Activated CD4-positive, alpha-beta T cell treated with anti-CD3 and anti-CD28 coated beads for 36 hours (primary cell): ENCODE data around the gene HAPLN2. TPM values are rescaled to one million over a fixed set of nuclear protein-coding genes. Genes with fewer than 3 reads are reported as not detected.

Experiments
- ATAC-seq: fragments of 200-7000 bp; cut with Tn5 transposase; one replicate; pipeline ENCODE4 v1.10.0; 2021; ENCODE audit warnings: mild to moderate bottlenecking, moderate library complexity
- CTCF ChIA-PET: fragments of 350-600 bp; sonication (Branson Sonifier 250); formaldehyde crosslinking; loops from one replicate; lab custom pipeline; 2021; ENCODE audit warnings: antibody characterized with exemption; lab: Charles Lee
- POLR2A ChIA-PET: fragments of 350-600 bp; sonication (Branson Sonifier 250); formaldehyde crosslinking; loops from one replicate; lab custom pipeline; 2021; ENCODE audit warnings: antibody characterized with exemption, inconsistent platforms; lab: Charles Lee
- DNase-seq: peaks from one replicate; pipeline ENCODE4 v3.0.0-alpha.2; 2020
- H3K27ac Mint-ChIP-seq: one replicate; pipeline ENCODE4 v1.8.0; 2021; ENCODE audit warnings: mixed read lengths
- H3K27me3 Mint-ChIP-seq: one replicate; pipeline ENCODE4 v1.8.0; 2021; ENCODE audit warnings: mixed read lengths
- H3K36me3 Mint-ChIP-seq: one replicate; pipeline ENCODE4 v1.8.0; 2021; ENCODE audit warnings: low read depth, mixed read lengths
- H3K4me1 Mint-ChIP-seq: one replicate; pipeline ENCODE4 v1.8.0; 2021; ENCODE audit warnings: mixed read lengths
- H3K4me3 Mint-ChIP-seq: one replicate; pipeline ENCODE4 v1.8.0; 2021; ENCODE audit warnings: mild to moderate bottlenecking, moderate library complexity, mixed read lengths
- H3K9me3 Mint-ChIP-seq: one replicate; pipeline ENCODE4 v1.8.0; 2021; ENCODE audit warnings: low read depth, mixed read lengths
- intact Hi-C, 2 experiments: fragments of 100-400 bp; cut with DNase I in 1 of 2; cut with micrococcal nuclease in 1 of 2; formaldehyde crosslinking; loops; one replicate each; pipeline versions ENCODE4 v1.14.2 to v1.15.1; 2022 to 2024; cut with DNase I, micrococcal nuclease
- total RNA-seq, 2 experiments: library from RNA; stranded (reverse); gene quantifications; one replicate each; pipeline ENCODE4 v1.2.3, GENCODE V29; 2021

The HAPLN2 gene
- total RNA-seq, 2 experiments from 2014 or later = 0.34 TPM; not detected in 1

DNA sequence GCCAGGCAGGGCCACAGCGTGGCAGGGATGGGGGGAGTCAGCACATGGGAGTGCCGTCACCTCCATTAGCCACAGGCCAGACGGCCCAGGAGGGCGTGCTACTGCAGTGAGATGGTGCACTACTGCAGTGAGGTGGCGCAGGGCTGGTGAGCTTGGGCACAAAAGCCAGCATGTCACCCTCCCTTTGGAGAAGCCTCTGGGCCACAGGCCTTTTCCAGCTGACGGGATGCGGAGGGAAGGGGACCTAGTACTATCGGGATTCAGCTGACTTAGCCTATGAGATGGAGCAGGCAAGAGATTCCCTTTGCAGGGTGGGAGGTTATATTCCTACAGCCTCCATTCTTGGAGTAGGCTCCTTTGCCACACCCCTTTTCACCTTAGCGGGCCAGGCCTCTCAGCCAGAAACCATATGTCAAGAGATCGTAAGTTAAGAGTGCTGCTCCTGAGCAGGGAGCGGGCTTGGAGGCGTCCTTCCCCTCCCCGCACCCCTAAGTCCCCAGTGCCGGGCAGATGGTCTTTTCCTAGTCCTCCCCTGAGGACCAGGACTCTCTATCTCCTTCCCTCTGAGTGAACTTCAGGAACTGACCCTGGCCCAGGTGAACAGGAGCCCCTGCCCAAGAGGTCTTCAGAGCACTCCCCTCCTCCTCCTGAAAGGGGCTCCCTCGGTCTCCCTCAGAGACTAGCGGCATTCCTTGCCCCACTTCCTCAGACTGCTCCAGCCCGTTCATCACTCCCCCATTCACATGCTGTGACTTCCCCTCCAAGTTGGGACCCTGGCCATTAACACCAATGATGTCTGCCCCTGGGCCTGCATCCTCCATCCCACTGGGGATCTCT, 49.8 kb downstream of the HAPLN2 start:
- ChIA-PET POLR2A (no interaction called here), CTCF (no interaction called here)
- Mint-ChIP-seq H3K9me3 (no peaks in the 10 kb centered on the region), H3K27ac (no peak overlapping the region), H3K27me3 (peaks cover 9% of the 10 kb centered on the region), H3K4me1 (no peaks in the 10 kb centered on the region), H3K36me3 (no peaks in the 10 kb centered on the region), H3K4me3 (no peak overlapping the region)
- ATAC-seq = no peak
- DNase-seq = no peak
- intact Hi-C loops = no loop called here

DNA sequence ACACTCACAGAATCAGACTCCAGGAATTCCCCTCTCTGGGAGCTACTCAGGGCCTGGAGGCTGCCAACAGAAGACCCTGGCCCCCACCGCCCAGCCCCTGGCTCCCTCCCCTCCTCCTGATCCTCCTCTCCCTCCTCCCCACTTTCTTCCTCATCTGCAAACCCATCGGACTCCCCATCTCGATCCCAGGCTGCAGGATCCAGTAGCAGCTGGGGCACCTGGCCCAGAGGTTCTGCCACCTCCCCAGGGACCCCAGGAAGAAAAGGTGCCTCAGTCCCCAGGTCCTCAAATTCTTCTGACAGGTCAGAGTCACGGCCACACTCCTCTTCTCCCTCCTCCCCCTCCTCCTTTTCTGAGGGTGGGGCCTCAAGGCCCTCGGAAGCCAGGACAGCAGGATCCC, 50.6 kb downstream of the HAPLN2 start:
- no peaks in the 10 kb centered on the region for H3K36me3 Mint-ChIP-seq
- CTCF ChIA-PET = no interaction called here
- no peak for DNase-seq
- H3K27ac Mint-ChIP-seq = no peak overlapping the region
- intact Hi-C loops = no loop called here
- H3K4me1 Mint-ChIP-seq = no peaks in the 10 kb centered on the region
- no peak overlapping the region for H3K4me3 Mint-ChIP-seq
- POLR2A ChIA-PET = no interaction called here
- no peaks in the 10 kb centered on the region for H3K9me3 Mint-ChIP-seq
- no peak for ATAC-seq
- peaks cover 13% of the 10 kb centered on the region for H3K27me3 Mint-ChIP-seq

DNA sequence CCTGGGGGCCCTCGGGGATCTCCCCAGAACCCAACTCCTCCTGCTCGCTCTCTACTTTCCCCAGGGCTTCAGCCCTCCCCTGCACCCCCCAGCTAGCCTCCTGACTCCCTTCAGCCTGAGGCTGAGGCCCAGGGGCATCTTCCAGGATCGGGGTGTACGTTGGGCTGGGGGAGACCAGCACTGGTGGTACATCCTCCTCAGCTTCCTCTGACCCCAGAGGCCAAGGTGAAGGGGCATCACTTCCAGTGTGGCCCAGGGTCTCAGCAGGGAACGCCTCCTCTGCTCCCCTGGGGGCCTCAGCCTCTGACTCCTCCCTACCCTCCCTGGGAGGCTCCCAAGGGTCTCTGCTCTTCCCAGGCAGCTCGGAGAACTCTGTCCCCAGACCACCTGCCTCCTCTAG, 51.1 kb downstream of the HAPLN2 start:
- Mint-ChIP-seq H3K27me3 (peaks cover 18% of the 10 kb centered on the region), H3K36me3 (no peaks in the 10 kb centered on the region), H3K27ac (no peak overlapping the region), H3K9me3 (no peaks in the 10 kb centered on the region), H3K4me1 (no peaks in the 10 kb centered on the region), H3K4me3 (no peak overlapping the region)
- DNase-seq = no peak
- intact Hi-C loops = no loop called here
- ChIA-PET CTCF (interaction anchor here (1.2 kb wide), 1 partner anchor 47 kb away, joined by 7 read pairs; no protein-coding TSS in a partner anchor), POLR2A (no interaction called here)
- ATAC-seq = no peak

DNA sequence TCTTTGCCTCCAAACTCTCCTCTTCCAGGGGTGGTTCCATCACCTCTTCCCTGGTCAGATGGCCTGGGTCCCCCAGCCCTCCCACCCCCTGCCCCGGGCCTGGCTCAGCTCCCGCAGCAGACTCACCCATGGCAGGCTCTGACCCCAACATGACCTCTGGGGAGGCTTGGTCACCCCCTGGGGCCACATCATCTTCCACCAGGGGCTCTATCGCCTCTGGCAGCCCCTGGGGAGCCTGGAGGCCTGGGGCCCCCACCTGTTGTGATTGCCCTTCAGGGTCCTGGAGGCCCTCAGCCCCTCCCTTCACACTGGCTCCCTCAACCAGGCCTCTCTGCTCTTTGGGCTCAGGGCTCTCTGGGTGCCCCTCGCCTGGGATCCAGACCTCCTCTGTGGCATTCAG, 51.6 kb downstream of the HAPLN2 start:
- Mint-ChIP-seq H3K4me3 (no peak overlapping the region), H3K36me3 (no peaks in the 10 kb centered on the region), H3K9me3 (no peaks in the 10 kb centered on the region), H3K27me3 (peaks cover 19% of the 10 kb centered on the region), H3K27ac (no peak overlapping the region), H3K4me1 (no peaks in the 10 kb centered on the region)
- no peak for DNase-seq
- ChIA-PET POLR2A (no interaction called here), CTCF (interaction anchor here (1.1 to 1.8 kb wide), 3 partner anchors 10 to 55 kb away, joined by 4 to 7 read pairs (median 7); no protein-coding TSS in a partner anchor)
- intact Hi-C loops = no loop called here
- no peak for ATAC-seq

DNA sequence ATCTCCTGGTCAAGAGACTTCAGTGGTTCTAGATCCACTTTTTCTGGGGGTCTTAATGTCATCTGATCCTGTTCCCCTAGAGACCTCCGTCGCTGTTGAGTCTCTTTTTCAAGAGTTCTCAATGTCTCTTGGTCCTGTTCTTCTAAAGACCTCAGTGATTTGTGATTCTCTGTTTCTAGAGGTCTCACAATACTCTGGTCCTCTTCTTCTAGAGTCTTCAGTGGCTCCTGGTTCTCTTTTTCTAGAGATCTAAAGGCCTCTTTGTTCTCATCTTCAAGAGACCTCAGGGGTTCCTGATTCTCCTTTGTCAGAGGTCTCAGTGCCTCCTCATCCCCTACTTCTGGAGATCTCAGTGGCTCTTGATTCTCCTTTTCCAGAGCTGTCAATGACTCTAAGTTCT, 52.6 kb downstream of the HAPLN2 start:
- ChIA-PET CTCF (interaction anchor here (0.6 to 1.8 kb wide), 4 partner anchors 11 to 565 kb away, joined by 3 to 7 read pairs (median 4); no protein-coding TSS in a partner anchor), POLR2A (no interaction called here)
- Mint-ChIP-seq H3K27me3 (peaks cover 19% of the 10 kb centered on the region), H3K36me3 (no peaks in the 10 kb centered on the region), H3K4me1 (no peaks in the 10 kb centered on the region), H3K27ac (no peak overlapping the region), H3K9me3 (no peaks in the 10 kb centered on the region), H3K4me3 (no peak overlapping the region)
- ATAC-seq (no peak), DNase-seq (no peak)
- intact Hi-C loops = no loop called here

DNA sequence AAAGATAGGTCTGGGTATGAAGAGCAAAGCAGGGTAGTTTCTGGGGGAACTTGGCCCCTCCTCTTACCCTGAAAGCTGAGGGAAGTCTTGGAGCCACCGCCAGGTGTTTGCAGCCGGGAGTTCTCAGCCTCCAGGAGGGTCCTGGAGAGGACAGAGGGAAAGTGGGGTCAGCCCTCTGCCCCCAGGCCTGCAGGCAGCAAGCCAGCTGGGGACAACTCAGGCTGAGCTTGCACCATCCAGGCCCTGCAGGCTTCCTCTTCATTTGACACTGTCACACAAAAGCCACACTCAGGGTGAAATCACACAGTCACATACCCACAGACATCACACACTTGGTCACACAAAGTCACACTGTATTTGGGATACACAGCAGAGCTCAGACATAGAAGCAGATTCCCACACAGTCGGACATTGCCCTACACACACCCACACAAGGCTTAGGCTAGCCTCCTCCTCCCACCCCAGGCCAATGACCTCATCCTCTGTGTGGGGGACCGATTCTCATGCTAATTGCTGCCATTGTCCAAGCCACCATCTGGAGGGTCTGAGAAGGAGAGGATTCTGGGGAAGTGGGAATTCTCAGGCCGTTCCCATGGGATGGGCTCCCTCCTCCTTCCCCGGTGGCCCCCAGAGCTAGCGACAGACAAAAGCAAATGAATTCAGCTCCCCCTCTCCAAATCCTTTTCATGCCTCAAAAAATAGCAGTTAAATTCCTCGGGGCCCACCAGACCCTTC, 54.3 kb downstream of the HAPLN2 start:
- ChIA-PET CTCF (interaction anchor here (0.7 to 1.4 kb wide), 3 partner anchors 11 to 16 kb away, joined by 3 to 4 read pairs (median 3); no protein-coding TSS in a partner anchor), POLR2A (no interaction called here)
- ATAC-seq (no peak), DNase-seq (no peak)
- Mint-ChIP-seq H3K9me3 (no peaks in the 10 kb centered on the region), H3K4me3 (no peak overlapping the region), H3K27me3 (peaks cover 33% of the 10 kb centered on the region), H3K36me3 (no peaks in the 10 kb centered on the region), H3K4me1 (peaks cover 11% of the 10 kb centered on the region), H3K27ac (no peak overlapping the region)
- intact Hi-C loops = no loop called here

Other genes with a start within 250 kb of the HAPLN2 start
- 10 to 100 TPM; 32.1 to 33.6 TPM for gene MEF2D, start 118.6 kb upstream of the HAPLN2 start, total RNA-seq
- gene IQGAP3, start 46.9 kb upstream of the HAPLN2 start, total RNA-seq = 10 to 100 TPM; 14.9 to 16.0 TPM
- gene TTC24, start 39.7 kb upstream of the HAPLN2 start, total RNA-seq = 1 to 10 TPM; 7.3 to 9.1 TPM
- 10 to 100 TPM; 79.9 to 82.0 TPM for gene NAXE, start 27.6 kb upstream of the HAPLN2 start, total RNA-seq
- 10 to 100 TPM; 38.5 to 48.7 TPM for gene GPATCH4, start 17.9 kb upstream of the HAPLN2 start, total RNA-seq
- gene BCAN, start 22.7 kb downstream of the HAPLN2 start, total RNA-seq = not detected
- under 1 TPM in 1 of 2 experiments, not detected in 1; 0.02 TPM for gene NES, start 58.0 kb downstream of the HAPLN2 start, total RNA-seq
- gene CRABP2, start 86.2 kb downstream of the HAPLN2 start, total RNA-seq = under 1 TPM; 0.88 to 0.98 TPM
- gene METTL25B, start 109.1 kb downstream of the HAPLN2 start, total RNA-seq = 10 to 100 TPM; 31.0 to 40.5 TPM
- 10 to 100 TPM; 48.4 to 65.2 TPM for gene ISG20L2, start 109.4 kb downstream of the HAPLN2 start, total RNA-seq
- 10 to 100 TPM; 81.9 to 89.7 TPM for gene MRPL24, start 121.7 kb downstream of the HAPLN2 start, total RNA-seq
- 100 to 1,000 TPM; 312 to 358 TPM for gene HDGF, start 132.3 kb downstream of the HAPLN2 start, total RNA-seq
- 100 to 1,000 TPM in 1 of 2 experiments, 10 to 100 TPM in 1; 80.4 to 110 TPM for gene PRCC, start 148.1 kb downstream of the HAPLN2 start, total RNA-seq
- gene SH2D2A, start 197.4 kb downstream of the HAPLN2 start, total RNA-seq = 100 to 1,000 TPM; 189 to 211 TPM
- gene INSRR, start 239.7 kb downstream of the HAPLN2 start, total RNA-seq = under 1 TPM; 0.14 to 0.18 TPM
- 1 to 10 TPM; 4.4 to 6.1 TPM for gene NTRK1, start 241.4 kb downstream of the HAPLN2 start, total RNA-seq